Neuronal stem cell (in vitro differentiated cells): Measurements from ENCODE around the gene CLIC3.

Source experiments
- DNase-seq: peaks from one replicate; pipeline ENCODE4 v3.0.0-alpha.2; 2013; ENCODE audit warnings: low spot score
- H2AFZ ChIP-seq: one replicate; pipeline ENCODE4 v1.6.1; 2013; ENCODE audit warnings: mild to moderate bottlenecking, low read length, inconsistent platforms
- H2AK5ac ChIP-seq: 2 replicates; pipeline ENCODE4 v1.6.1; 2013; ENCODE audit warnings: low read depth, mild to moderate bottlenecking, inconsistent platforms, low read length, moderate library complexity, mixed read lengths
- H2BK120ac ChIP-seq: 2 replicates; pipeline ENCODE4 v1.6.1; 2013; ENCODE audit warnings: low read depth, mild to moderate bottlenecking, inconsistent platforms, low read length, moderate library complexity, mixed read lengths
- H2BK12ac ChIP-seq: one replicate; pipeline ENCODE4 v1.6.1; 2013; ENCODE audit warnings: low read length, inconsistent platforms
- H2BK15ac ChIP-seq: 2 replicates; pipeline ENCODE4 v1.6.1; 2013; ENCODE audit warnings: mild to moderate bottlenecking, low read length, inconsistent platforms, mixed read lengths
- H2BK5ac ChIP-seq: one replicate; pipeline ENCODE4 v1.6.1; 2013; ENCODE audit warnings: inconsistent platforms, mild to moderate bottlenecking, low read length, moderate library complexity
- H3K14ac ChIP-seq: one replicate; pipeline ENCODE4 v1.6.1; 2013; ENCODE audit warnings: low read length, inconsistent platforms
- H3K18ac ChIP-seq: 2 replicates; pipeline ENCODE4 v1.6.1; 2013; ENCODE audit warnings: low read length, inconsistent platforms
- H3K23ac ChIP-seq: 2 replicates; pipeline ENCODE4 v1.6.1; 2013; ENCODE audit warnings: low read depth, mild to moderate bottlenecking, mixed read lengths, low read length, inconsistent platforms; ENCODE audit not compliant: poor library complexity
- H3K27ac ChIP-seq: replicated peaks from 3 replicates; pipeline ENCODE4 v1.5.1; 2013; ENCODE audit warnings: low read length, inconsistent platforms
- H3K27me3 ChIP-seq, 3 experiments: 2 replicates each; pipeline ENCODE4 v1.6.1; 2013; ENCODE audit warnings: low read length in 3 of 3, mild to moderate bottlenecking in 2 of 3, inconsistent platforms in 1 of 3, low read depth in 1 of 3, mixed read lengths in 1 of 3, moderate library complexity in 1 of 3; ENCODE audit not compliant: control insufficient read depth in 3 of 3, insufficient read depth in 3 of 3
- H3K36me3 ChIP-seq, 2 donors: replicated peaks in 1 of 2; 2 replicates each; pipeline ENCODE4 v1.6.1; 2013; ENCODE audit warnings: low read length in 2 of 2; ENCODE audit not compliant: control insufficient read depth in 2 of 2, insufficient read depth in 2 of 2
- H3K4ac ChIP-seq: 2 replicates; pipeline ENCODE4 v1.6.1; 2013; ENCODE audit warnings: inconsistent platforms, mild to moderate bottlenecking, low read length, moderate library complexity
- H3K4me1 ChIP-seq, 2 donors: 1 replicate in 1 of 2; 2 replicates in 1 of 2; pipeline ENCODE4 v1.6.1; 2013; ENCODE audit warnings: low read length in 2 of 2, low read depth in 1 of 2; ENCODE audit not compliant: control insufficient read depth in 2 of 2, insufficient read depth in 1 of 2
- H3K4me2 ChIP-seq: one replicate; pipeline ENCODE4 v1.6.1; 2013; ENCODE audit warnings: mild to moderate bottlenecking, low read length, inconsistent platforms; ENCODE audit not compliant: insufficient read depth, poor library complexity, severe bottlenecking
- H3K4me3 ChIP-seq, 2 donors: 2 replicates each; pipeline ENCODE4 v1.5.1; 2013; ENCODE audit warnings: low read length in 2 of 2, mild to moderate bottlenecking in 2 of 2, inconsistent platforms in 1 of 2, moderate library complexity in 1 of 2
- H3K79me1 ChIP-seq: one replicate; pipeline ENCODE4 v1.6.1; 2013; ENCODE audit warnings: low read depth, mild to moderate bottlenecking, inconsistent platforms, low read length, moderate library complexity
- H3K9ac ChIP-seq: one replicate; pipeline ENCODE4 v1.6.1; 2013; ENCODE audit warnings: mild to moderate bottlenecking, low read depth, low read length, inconsistent platforms; ENCODE audit not compliant: poor library complexity
- H3K9me3 ChIP-seq, 2 donors: replicated peaks in 1 of 2; 2 replicates each; pipeline versions ENCODE3 to v1.6.1; 2013; ENCODE audit warnings: low read length in 2 of 2, mild to moderate bottlenecking in 2 of 2, inconsistent platforms in 1 of 2, low read depth in 1 of 2, mixed read lengths in 1 of 2, moderate library complexity in 1 of 2; ENCODE audit not compliant: control insufficient read depth in 2 of 2, insufficient read depth in 1 of 2
- H4K8ac ChIP-seq: one replicate; pipeline ENCODE4 v1.6.1; 2013; ENCODE audit warnings: low read depth, mild to moderate bottlenecking, inconsistent platforms, low read length, moderate library complexity
- H4K91ac ChIP-seq: one replicate; pipeline ENCODE4 v1.6.1; 2013; ENCODE audit warnings: low read length, low read depth, mild to moderate bottlenecking, inconsistent platforms; ENCODE audit not compliant: poor library complexity
- WGBS, 2 donors: extraction: QIAGEN DNeasy Blood & Tissue Kit; methylation state at CpG; one replicate each; pipeline ENCODE4 v1.1.7; 2013; ENCODE audit warnings: missing lambda C conversion rate in 2 of 2, mixed read lengths in 1 of 2; ENCODE audit not compliant: insufficient read length in 2 of 2, insufficient replicate concordance in 1 of 2; ENCODE audit errors: extremely low coverage in 2 of 2; 5-methylcytosine and 5-hydroxymethylcytosine counted together

Gene CLIC3

GRCh38 chr9:136947955-136948510 is 48.3 kb downstream of the CLIC3 start:
- Histone ChIP-seq H3K79me1 (peaks cover 9% of the 10 kb centered on the region), H3K27ac (no peak overlapping the region), H3K14ac (no peak overlapping the region), H2BK120ac (no peak overlapping the region), H3K4me2 (no peak overlapping the region), H4K91ac (no peak overlapping the region), H2BK5ac (no peak overlapping the region), H3K23ac (peak overlapping the region; percentile 73), H2BK15ac (no peak overlapping the region), H2AFZ (no peak overlapping the region), H3K9me3 (no peaks in the 10 kb centered on the region), H2AK5ac (peak overlapping the region; percentile 71), H3K4me1 (peaks cover 19 to 24% of the 10 kb centered on the region in 2 donors), H3K4ac (no peak overlapping the region), H3K4me3 (no peak overlapping the region), H2BK12ac (peak overlapping the region; percentile 30), H3K9ac (peak overlapping the region; percentile 37), H3K27me3 (no peaks in the 10 kb centered on the region), H4K8ac (no peak overlapping the region), H3K36me3 (peaks cover 2 to 4% of the 10 kb centered on the region in 2 donors), H3K18ac (peak overlapping the region; percentile 87)
- no peak for DNase-seq
- no CpG with 5 or more reads among the region's 15 CpGs for WGBS, 2 donors

- Histone ChIP-seq H2AK5ac (peak overlapping the region; percentile 71), H3K79me1 (peaks cover 15% of the 10 kb centered on the region), H3K14ac (no peak overlapping the region), H3K27me3 (no peaks in the 10 kb centered on the region), H2AFZ (no peak overlapping the region), H4K91ac (no peak overlapping the region), H3K4me3 (no peak overlapping the region), H2BK5ac (peak overlapping the region; percentile 94), H3K9me3 (no peaks in the 10 kb centered on the region), H3K4me1 (peaks cover 19 to 22% of the 10 kb centered on the region in 2 donors), H3K36me3 (peaks cover 8 to 12% of the 10 kb centered on the region in 2 donors), H3K4ac (no peak overlapping the region), H3K18ac (peak overlapping the region; percentile 19), H2BK15ac (peak overlapping the region; percentile 71), H3K4me2 (no peak overlapping the region), H3K27ac (no peak overlapping the region), H3K9ac (peak overlapping the region; percentile 37), H4K8ac (no peak overlapping the region), H2BK12ac (peak overlapping the region; percentile 73), H3K23ac (peak overlapping the region; percentile 73), H2BK120ac (no peak overlapping the region)
- no peak for DNase-seq
- WGBS, 2 donors: no CpG with 5 or more reads among the region's 26 CpGs
Measured at GRCh38 chr9:136947028-136947891, 49.1 kb downstream of the CLIC3 start.

GRCh38 chr9:136946228-136947027 is 49.9 kb downstream of the CLIC3 start:
- peak overlapping the region; percentile 28 for H3K18ac ChIP-seq
- H3K4me3 ChIP-seq: no peak overlapping the region
- H3K4me1 ChIP-seq: peaks cover 17 to 18% of the 10 kb centered on the region in 2 donors
- H2BK15ac ChIP-seq: peak overlapping the region; percentile 93
- peak overlapping the region; percentile 94 for H2BK5ac ChIP-seq
- H3K23ac ChIP-seq: peak overlapping the region; percentile 80
- no peak overlapping the region for H3K9ac ChIP-seq
- peak overlapping the region; percentile 41 for H2BK12ac ChIP-seq
- H4K8ac ChIP-seq: peak overlapping the region; percentile 43
- WGBS, 2 donors: no CpG with 5 or more reads among the region's 27 CpGs
- no peak for DNase-seq
- H2AK5ac ChIP-seq: peak overlapping the region; percentile 71
- no peaks in the 10 kb centered on the region for H3K9me3 ChIP-seq
- H4K91ac ChIP-seq: no peak overlapping the region
- H3K79me1 ChIP-seq: peaks cover 17% of the 10 kb centered on the region
- no peaks in the 10 kb centered on the region for H3K27me3 ChIP-seq
- no peak overlapping the region for H2BK120ac ChIP-seq
- peak overlapping the region; percentile 38 for H3K14ac ChIP-seq
- H3K27ac ChIP-seq: no peak overlapping the region
- no peak overlapping the region for H3K4me2 ChIP-seq
- H2AFZ ChIP-seq: no peak overlapping the region
- peaks cover 17 to 20% of the 10 kb centered on the region in 2 donors for H3K36me3 ChIP-seq
- H3K4ac ChIP-seq: no peak overlapping the region
